H1 (cell line): Measurements from ENCODE around the gene KLHL30. TPM values are rescaled to one million over a fixed set of nuclear protein-coding genes. Genes with fewer than 3 reads are reported as not detected.

Experiments used
- CTCF ChIA-PET: fragments of 300-600 bp; sonication (Branson Sonifier 250); formaldehyde crosslinking; loops from one replicate; lab custom pipeline; 2021; ENCODE audit not compliant: partially characterized antibody; lab: Charles Lee
- POLR2A ChIA-PET: fragments of 300-600 bp; sonication (Branson Sonifier 250); formaldehyde crosslinking; loops from one replicate; lab custom pipeline; 2021; ENCODE audit warnings: inconsistent platforms; ENCODE audit not compliant: partially characterized antibody; lab: Charles Lee
- DNase-seq, 2 experiments: peaks; one replicate each; pipeline versions ENCODE4 v3.0.0 to v3.0.0-alpha.2; 2010 to 2022; ENCODE audit warnings: low spot score in 2 of 2, low read depth in 1 of 2, mixed read lengths in 1 of 2
- FAIRE-seq: peaks from 2 replicates; lab custom pipeline; 2011; peaks lifted over from hg19 to GRCh38; lab: Jason Lieb, UNC
- H2AFZ ChIP-seq: 2 replicates; pipeline ENCODE4 v1.8.1; 2012; ENCODE audit warnings: low read length, inconsistent platforms
- H2AK5ac ChIP-seq: 2 replicates; pipeline ENCODE4 v1.6.1; 2013; ENCODE audit warnings: low read depth, low read length
- H2BK120ac ChIP-seq: replicated peaks from 2 replicates; pipeline ENCODE3; 2013; ENCODE audit warnings: low read depth, low read length, inconsistent platforms
- H2BK12ac ChIP-seq: 2 replicates; pipeline ENCODE4 v1.6.1; 2013; ENCODE audit warnings: low read depth, low read length
- H2BK15ac ChIP-seq: 2 replicates; pipeline ENCODE4 v1.6.1; 2013; ENCODE audit warnings: low read length
- H2BK20ac ChIP-seq: 2 replicates; pipeline ENCODE4 v1.6.1; 2013; ENCODE audit warnings: low read length
- H2BK5ac ChIP-seq: 2 replicates; pipeline ENCODE4 v1.6.1; 2013; ENCODE audit warnings: low read depth, low read length
- H3K14ac ChIP-seq: 2 replicates; pipeline ENCODE4 v1.6.1; 2013; ENCODE audit warnings: inconsistent platforms; ENCODE audit not compliant: insufficient read length
- H3K18ac ChIP-seq: 2 replicates; pipeline ENCODE4 v1.6.1; 2013; ENCODE audit warnings: low read length; ENCODE audit errors: extremely low read depth
- H3K23ac ChIP-seq: 2 replicates; pipeline ENCODE4 v1.6.1; 2013; ENCODE audit warnings: inconsistent platforms; ENCODE audit not compliant: insufficient read length
- H3K23me2 ChIP-seq: 2 replicates; pipeline ENCODE4 v1.6.1; 2013; ENCODE audit warnings: low read depth, low read length
- H3K27ac ChIP-seq: 2 replicates; pipeline ENCODE4 v1.6.1; 2011; ENCODE audit warnings: low read depth, low read length, inconsistent platforms
- H3K27me3 ChIP-seq, 4 experiments: replicated peaks in 1 of 4; 1 replicate in 1 of 4; 2 replicates in 3 of 4; pipeline versions ENCODE4 v1.6.1 to v1.8.1; 2011 to 2013; ENCODE audit warnings: low read length in 3 of 4, mild to moderate bottlenecking in 3 of 4, inconsistent platforms in 2 of 4, mixed read lengths in 2 of 4, moderate library complexity in 1 of 4; ENCODE audit not compliant: control insufficient read depth in 3 of 4, insufficient read depth in 3 of 4; ENCODE audit errors: extremely low read depth in 1 of 4
- H3K36me3 ChIP-seq, 4 experiments: 2 replicates each; pipeline versions ENCODE4 v1.6.1 to v1.8.1; 2011 to 2013; ENCODE audit warnings: mild to moderate bottlenecking in 4 of 4, low read length in 3 of 4, moderate library complexity in 2 of 4, control low read depth in 1 of 4, inconsistent platforms in 1 of 4; ENCODE audit not compliant: insufficient read depth in 4 of 4, control insufficient read depth in 2 of 4
- H3K4ac ChIP-seq: replicated peaks from 2 replicates; pipeline ENCODE3; 2013; ENCODE audit warnings: low read length, low read depth, mixed read lengths, inconsistent platforms; ENCODE audit not compliant: insufficient read length
- H3K4me1 ChIP-seq, 4 experiments: replicated peaks in 1 of 4; 1 replicate in 1 of 4; 2 replicates in 3 of 4; pipeline versions ENCODE4 v1.6.1 to v1.8.1; 2011 to 2013; ENCODE audit warnings: low read length in 3 of 4, inconsistent platforms in 2 of 4, mixed read lengths in 1 of 4; ENCODE audit not compliant: insufficient read depth in 4 of 4, control insufficient read depth in 3 of 4
- H3K4me2 ChIP-seq, 2 experiments: 2 replicates each; pipeline versions ENCODE4 v1.6.1 to v1.8.1; 2011 to 2013; ENCODE audit warnings: low read depth in 2 of 2, low read length in 2 of 2, control low read depth in 1 of 2, inconsistent platforms in 1 of 2, mild to moderate bottlenecking in 1 of 2; ENCODE audit not compliant: insufficient read depth in 1 of 2
- H3K4me3 ChIP-seq, 4 experiments: fragments of 200-600, 300-600 bp in 1 of 4; sonication (generic), shearing (Covaris generic), sonication (Bioruptor Twin) in 1 of 4; 2 replicates each; pipeline versions ENCODE4 v1.5.1 to v1.8.1; 2011 to 2016; ENCODE audit warnings: low read length in 4 of 4, low read depth in 3 of 4, control low read depth in 2 of 4, inconsistent platforms in 2 of 4, mild to moderate bottlenecking in 2 of 4, mixed read lengths in 1 of 4, moderate library complexity in 1 of 4; ENCODE audit not compliant: insufficient read depth in 2 of 4; ENCODE audit errors: extremely low read depth in 1 of 4
- H3K56ac ChIP-seq: replicated peaks from 2 replicates; pipeline ENCODE3; 2013; ENCODE audit warnings: low read depth, mild to moderate bottlenecking, mixed read lengths, low read length, inconsistent platforms; ENCODE audit not compliant: insufficient read length
- H3K79me1 ChIP-seq: 2 replicates; pipeline ENCODE4 v1.6.1; 2013; ENCODE audit warnings: low read depth, low read length, control low read depth
- H3K79me2 ChIP-seq, 2 experiments: 2 replicates each; pipeline versions ENCODE4 v1.6.1 to v1.8.1; 2012 to 2013; ENCODE audit warnings: low read length in 2 of 2, mild to moderate bottlenecking in 2 of 2, inconsistent platforms in 1 of 2; ENCODE audit not compliant: insufficient read depth in 2 of 2, control insufficient read depth in 1 of 2
- H3K9ac ChIP-seq, 4 experiments: replicated peaks in 1 of 4; 1 replicate in 1 of 4; 2 replicates in 3 of 4; pipeline versions ENCODE4 v1.6.1 to v1.8.1; 2011 to 2013; ENCODE audit warnings: low read depth in 3 of 4, low read length in 3 of 4, control low read depth in 2 of 4, mild to moderate bottlenecking in 2 of 4, moderate library complexity in 2 of 4, inconsistent platforms in 1 of 4; ENCODE audit errors: extremely low read depth in 1 of 4
- H3K9me3 ChIP-seq, 2 experiments: 2 replicates each; pipeline versions ENCODE4 v1.6.1 to v1.8.1; 2012 to 2013; ENCODE audit warnings: mild to moderate bottlenecking in 2 of 2, moderate library complexity in 2 of 2, control low read depth in 1 of 2, inconsistent platforms in 1 of 2, low read depth in 1 of 2, low read length in 1 of 2, mixed read lengths in 1 of 2; ENCODE audit not compliant: insufficient read depth in 2 of 2
- H4K20me1 ChIP-seq, 2 experiments: replicated peaks in 1 of 2; 2 replicates each; pipeline versions ENCODE3 to v1.8.1; 2011 to 2013; ENCODE audit warnings: inconsistent platforms in 2 of 2, low read length in 2 of 2, mild to moderate bottlenecking in 1 of 2; ENCODE audit not compliant: insufficient read depth in 2 of 2, control insufficient read depth in 1 of 2
- H4K5ac ChIP-seq: 2 replicates; pipeline ENCODE4 v1.6.1; 2013; ENCODE audit warnings: low read length, low read depth, mixed read lengths, inconsistent platforms; ENCODE audit not compliant: insufficient read length
- H4K8ac ChIP-seq: 2 replicates; pipeline ENCODE4 v1.8.0; 2013; ENCODE audit warnings: mild to moderate bottlenecking, moderate library complexity, low read length, inconsistent platforms; ENCODE audit not compliant: insufficient read depth; ENCODE audit errors: extremely low read depth
- H4K91ac ChIP-seq: replicated peaks from 2 replicates; pipeline ENCODE3; 2013; ENCODE audit warnings: low read length, mixed read lengths, inconsistent platforms; ENCODE audit not compliant: insufficient read length
- CBX8 ChIP-seq: fragments of 300-800, 300-1000 bp; sonication (generic); IDR thresholded peaks from 2 replicates; pipeline ENCODE4 v1.7.1; 2016; ENCODE audit warnings: low read depth, low read length, borderline replicate concordance
- EGR1 ChIP-seq: IDR thresholded peaks from 2 replicates; pipeline ENCODE4 v1.6.1; 2011; ENCODE audit warnings: low read depth, low read length, borderline replicate concordance
- GABPA ChIP-seq: IDR thresholded peaks from 2 replicates; pipeline ENCODE4 v1.6.1; 2011; ENCODE audit warnings: mild to moderate bottlenecking, low read length, moderate library complexity, borderline replicate concordance; ENCODE audit not compliant: insufficient read depth
- JUND ChIP-seq: IDR thresholded peaks from 2 replicates; pipeline ENCODE4 v1.6.1; 2011; ENCODE audit warnings: mild to moderate bottlenecking, improper control_type of control experiment, low read length
- NRF1 ChIP-seq: IDR thresholded peaks from 2 replicates; pipeline ENCODE4 v1.6.1; 2011; ENCODE audit warnings: mild to moderate bottlenecking, low read depth, low read length, improper control_type of control experiment
- RBBP5 ChIP-seq: IDR thresholded peaks from 2 replicates; pipeline ENCODE4 v1.7.1; 2012; ENCODE audit warnings: low read depth, mild to moderate bottlenecking, inconsistent platforms, low read length, moderate library complexity, borderline replicate concordance
- RNF2 ChIP-seq: fragments of 200-900, 300-1000 bp; sonication (generic); IDR thresholded peaks from 2 replicates; pipeline ENCODE4 v1.7.1; 2016; ENCODE audit warnings: borderline replicate concordance, low read depth, mild to moderate bottlenecking, antibody characterized with exemption, low read length; ENCODE audit not compliant: poor library complexity, severe bottlenecking; ENCODE audit errors: missing control alignments
- SAP30 ChIP-seq: fragments of 300-600 bp; sonication (generic); IDR thresholded peaks from 2 replicates; pipeline ENCODE4 v1.7.1; 2012; ENCODE audit warnings: low read length, moderate library complexity, mild to moderate bottlenecking, inconsistent platforms; ENCODE audit not compliant: insufficient read depth, insufficient replicate concordance
- SIN3A ChIP-seq, 2 experiments: IDR thresholded peaks in 1 of 2; conservative IDR thresholded peaks in 1 of 2; 2 replicates each; pipeline ENCODE4 v1.6.1; 2011 to 2012; ENCODE audit warnings: low read length in 2 of 2, improper control_type of control experiment in 1 of 2, low read depth in 1 of 2, mild to moderate bottlenecking in 1 of 2
- SP2 ChIP-seq: IDR thresholded peaks from 2 replicates; pipeline ENCODE4 v1.6.1; 2012; ENCODE audit warnings: mild to moderate bottlenecking, low read length, inconsistent platforms
- ZNF274 ChIP-seq: IDR thresholded peaks from 2 replicates; pipeline ENCODE4 v1.7.0; 2012; ENCODE audit warnings: low read length, borderline replicate concordance; ENCODE audit errors: extremely low read depth
- WGBS, 2 experiments: shearing (Covaris generic) in 1 of 2; methylation state at CpG; one replicate each; pipeline versions ENCODE4 v1.1.6 to v1.1.7; 2013 to 2015; ENCODE audit warnings: low lambda C conversion rate in 2 of 2, mixed read lengths in 2 of 2, inconsistent platforms in 1 of 2, low coverage in 1 of 2, missing lambda C conversion rate in 1 of 2; ENCODE audit not compliant: insufficient replicate concordance in 2 of 2, insufficient coverage in 1 of 2, insufficient read length in 1 of 2; ENCODE audit errors: extremely low coverage in 1 of 2, missing lambda C conversion rate in 1 of 2; 5-methylcytosine and 5-hydroxymethylcytosine counted together
- polyA plus RNA-seq, 7 experiments: library from polyadenylated mRNA; depleted of rRNA in 3 of 7; stranded (reverse) in 5 of 7; unstranded in 2 of 7; fragments of >200 nt in 5 of 7; fragments of 200-250 nt in 2 of 7; gene quantifications; 1 replicate in 5 of 7; 2 replicates in 1 of 7; 4 replicates in 1 of 7; pipeline versions ENCODE4 v1.2.1 to v1.2.3, GENCODE V29; 2011 to 2013; ENCODE audit warnings: missing spikeins in 2 of 7, mixed read lengths in 2 of 7
- total RNA-seq: library from RNA; stranded (reverse); fragmentation: NEBNext Ultra II Directional; extraction: Animal tissue kit (Norgen Biotek cat#: 25700); gene quantifications from 2 replicates; pipeline ENCODE4 v1.2.1, GENCODE V29; 2021

Gene KLHL30
- total and polyA plus RNA-seq, 2 of the 8 experiments (the other 6 are each of a cell fraction or from before 2014, with no cell fraction given): not detected

DNA sequence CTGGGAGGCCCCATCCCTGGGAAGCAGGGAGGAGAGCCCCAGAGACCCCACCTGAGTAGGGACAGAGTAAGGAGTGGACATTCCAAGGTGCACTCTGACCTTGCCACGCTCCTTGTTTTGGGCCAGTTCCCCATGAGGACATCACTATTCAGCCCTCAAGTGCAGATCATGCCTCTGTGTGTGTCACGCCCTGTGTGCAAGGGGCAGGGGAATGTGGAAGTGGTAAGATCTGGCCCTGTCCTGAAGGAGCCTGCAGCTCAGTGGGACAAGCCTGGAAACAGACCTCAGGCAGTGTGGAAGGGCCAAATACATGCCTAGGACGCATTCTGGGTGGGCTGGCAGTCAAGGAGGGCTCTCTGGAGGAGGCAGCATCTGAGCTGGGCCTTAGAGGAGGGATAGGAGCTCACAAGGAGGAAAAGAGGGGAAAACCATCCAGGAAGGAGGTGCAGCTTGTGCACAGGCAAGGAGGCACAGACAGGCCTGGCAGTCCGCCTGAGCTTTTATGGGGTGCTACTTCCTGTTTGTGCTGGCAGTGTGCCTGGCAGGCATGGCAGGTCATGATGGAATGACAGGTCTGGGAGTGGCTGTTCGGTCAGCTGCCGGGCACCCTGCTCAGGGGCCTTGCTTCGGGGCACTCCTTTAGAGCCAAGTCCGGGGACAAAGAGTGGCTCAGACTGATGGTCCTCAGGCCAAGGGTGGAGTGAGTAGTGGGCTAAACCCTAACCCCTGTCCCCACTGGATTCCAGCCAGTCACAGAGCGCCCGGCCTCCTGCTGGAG lies 3.3 kb downstream of the KLHL30 start:
- Histone ChIP-seq H4K20me1 (no peaks in the 10 kb centered on the region), H3K9me3 (no peaks in the 10 kb centered on the region), H3K4me2 (no peak overlapping the region), H3K4me3 (no peak overlapping the region), H3K4ac (no peak overlapping the region), H3K4me1 (no peaks in the 10 kb centered on the region), H2BK5ac (no peak overlapping the region), H2BK120ac (no peak overlapping the region), H3K9ac (no peak overlapping the region), H2AK5ac (no peak overlapping the region), H4K5ac (no peak overlapping the region), H4K8ac (no peak overlapping the region; the same call in 1 of the 2 replicates), H4K91ac (no peak overlapping the region), H3K23ac (no peak overlapping the region), H3K14ac (no peak overlapping the region), H3K79me1 (no peaks in the 10 kb centered on the region), H3K36me3 (no peaks in the 10 kb centered on the region; a peak in 1 of 8 replicates), H2BK15ac (no peak overlapping the region; the same call in 1 of the 2 replicates), H3K27me3 (no peaks in the 10 kb centered on the region), H2BK12ac (no peak overlapping the region; the same call in 1 of the 2 replicates), H2AFZ (no peak overlapping the region), H3K27ac (no peak overlapping the region), H3K23me2 (no peaks in the 10 kb centered on the region), H3K79me2 (no peaks in the 10 kb centered on the region), H2BK20ac (no peak overlapping the region), H3K56ac (no peak overlapping the region), H3K18ac (no peak overlapping the region)
- FAIRE-seq (no peak), DNase-seq (no peak)
- 88% methylated on average over 10 of the region's 10 CpGs; no CpG with 5 or more reads in 1 of the 2 experiments for WGBS, 2 experiments
- POLR2A ChIA-PET: interaction anchor here (0.6 to 0.9 kb wide), 2 partner anchors 10 to 12 kb away, joined by 3 read pairs; no protein-coding TSS in a partner anchor
- CTCF ChIA-PET: interaction anchor here (0.6 to 7.1 kb wide), 12 partner anchors 12 to 306 kb away, joined by 3 to 72 read pairs (median 3); partner anchors contain the start of gene ERFE
- TF ChIP-seq EGR1 (no peak), JUND (no peak), CBX8 (no peak), RBBP5 (no peak), RNF2 (no peak), SAP30 (no peak), NRF1 (no peak), SP2 (no peak), GABPA (no peak), ZNF274 (no peak), SIN3A (conservative IDR thresholded peaks at IDR 0.05 in 1 of 2, IDR thresholded peaks at IDR 0.05 in 1 of 2; ENCODE audit: low read depth in 1 of 2, low read length in 2 of 2) (no peak)
